Natural killer cell treated with Interleukin-12 subunit alpha and Interleukin-12 subunit beta and Interleukin-15 and Interleukin-18, amount 100 ng/mL, for 72 hours (primary cell): ENCODE data around the gene C2orf42. TPM values are rescaled to one million over a fixed set of nuclear protein-coding genes. Genes with fewer than 3 reads are reported as not detected.
"Not testable (repeated sequence)": the region's sequence is repeated elsewhere in the genome, so short reads cannot be mapped to it uniquely, and the experiment has no call there.

Experiments
- ATAC-seq, 2 donors: fragments of 150-1000 bp; cut with Tn5 transposase in 1 of 2; sonication (Bioruptor Pico), chemical (Tn5 transposase) in 1 of 2; 2 replicates each; pipeline ENCODE4 v1.10.0; 2021
- DNase-seq: peaks from one replicate; pipeline ENCODE4 v3.0.0; 2022; ENCODE audit warnings: low spot score
- H3K27ac Mint-ChIP-seq, 2 donors: 1 replicate in 1 of 2; 2 replicates in 1 of 2; pipeline ENCODE4 v1.8.0; 2022; ENCODE audit warnings: mixed read lengths in 2 of 2, mild to moderate bottlenecking in 1 of 2, moderate library complexity in 1 of 2
- H3K27me3 Mint-ChIP-seq, 2 donors: 1 replicate in 1 of 2; 2 replicates in 1 of 2; pipeline ENCODE4 v1.8.0; 2022; ENCODE audit warnings: mixed read lengths in 2 of 2
- H3K36me3 Mint-ChIP-seq: one replicate; pipeline ENCODE4 v1.8.0; 2022; ENCODE audit warnings: mixed read lengths
- H3K4me1 Mint-ChIP-seq, 2 donors: 1 replicate in 1 of 2; 2 replicates in 1 of 2; pipeline ENCODE4 v1.8.0; 2022; ENCODE audit warnings: low read depth in 2 of 2, mixed read lengths in 2 of 2, mild to moderate bottlenecking in 1 of 2
- H3K4me3 Mint-ChIP-seq: one replicate; pipeline ENCODE4 v1.8.0; 2022; ENCODE audit warnings: mixed read lengths
- H3K9me3 Mint-ChIP-seq: 2 replicates; pipeline ENCODE4 v1.8.0; 2022; ENCODE audit warnings: mixed read lengths
- total RNA-seq, 2 donors: library from RNA; stranded (reverse); gene quantifications; one replicate each; pipeline ENCODE4 v1.2.3, GENCODE V29; 2022

The C2orf42 gene
- total RNA-seq, 2 donors from 2014 or later: 24.3 to 26.1 TPM

DNA sequence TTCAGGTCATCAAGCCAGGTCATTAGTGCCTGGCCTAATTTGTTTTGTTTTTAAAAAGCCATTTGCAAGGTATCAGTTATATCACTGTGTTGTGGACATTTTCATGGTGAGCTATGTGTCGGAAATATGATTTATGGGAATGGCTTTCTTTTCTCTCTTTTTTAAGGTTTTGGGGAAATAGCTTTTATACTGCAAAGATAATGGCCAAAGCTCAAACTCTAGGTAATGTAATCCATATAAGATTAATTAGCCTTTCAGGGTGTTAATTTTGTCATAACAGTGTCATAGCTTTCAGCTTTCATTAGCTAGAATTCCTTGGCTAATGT, 57.7 kb downstream of the C2orf42 start:
- H3K4me3 Mint-ChIP-seq: peak overlapping the region; percentile 94
- no peak for DNase-seq
- peaks cover 63 to 65% of the 10 kb centered on the region in 2 donors for H3K4me1 Mint-ChIP-seq
- peak overlapping the region; percentile 99 to 100 for H3K27ac Mint-ChIP-seq
- no peaks in the 10 kb centered on the region for H3K27me3 Mint-ChIP-seq
- no peaks in the 10 kb centered on the region for H3K9me3 Mint-ChIP-seq
- no peak for ATAC-seq
- no peaks in the 10 kb centered on the region for H3K36me3 Mint-ChIP-seq

DNA sequence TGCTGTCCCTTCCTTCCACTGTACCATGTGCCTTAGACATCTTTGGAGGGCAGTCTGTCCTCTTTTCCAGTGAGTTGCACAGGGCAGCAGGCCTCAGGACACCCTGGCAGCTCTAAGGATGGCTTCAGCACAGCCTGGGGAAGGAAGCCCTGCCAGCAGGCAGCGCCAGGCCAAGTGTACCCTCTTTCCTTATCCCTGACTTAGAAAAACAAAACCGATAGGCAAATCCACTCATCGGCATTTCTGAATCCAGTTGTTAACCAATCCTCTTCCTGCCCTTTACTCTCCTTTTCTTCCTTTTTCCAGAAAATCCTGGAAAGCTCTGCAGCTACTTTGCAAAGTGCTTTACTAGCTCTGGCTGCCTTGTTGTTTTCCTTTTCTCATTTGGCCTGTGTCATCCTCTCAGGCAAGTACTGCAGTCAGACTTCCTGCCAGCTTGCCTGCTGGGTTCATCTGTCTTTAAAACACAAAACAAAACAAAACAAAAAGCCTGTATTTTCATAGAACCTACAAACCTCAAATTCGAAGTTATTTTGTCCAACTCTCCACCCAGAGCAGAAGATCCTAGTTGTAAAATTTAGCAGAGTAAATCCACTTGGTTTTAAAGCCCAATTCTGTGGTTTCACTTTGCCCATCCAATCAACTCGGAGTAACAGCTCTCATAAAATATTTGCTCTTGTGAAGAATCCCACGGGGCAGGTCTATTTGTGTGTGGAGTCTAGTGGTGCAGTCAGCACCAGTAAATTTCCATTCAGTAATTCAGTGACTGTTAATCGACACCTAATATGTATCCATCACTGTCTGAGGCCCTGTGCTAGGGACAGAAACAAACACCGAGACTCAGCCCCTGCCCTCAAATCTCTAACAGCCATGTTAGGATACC, 58.3 kb downstream of the C2orf42 start:
- peak overlapping the region; percentile 94 for H3K4me3 Mint-ChIP-seq
- peaks cover 61 to 62% of the 10 kb centered on the region in 2 donors for H3K4me1 Mint-ChIP-seq
- no peaks in the 10 kb centered on the region for H3K36me3 Mint-ChIP-seq

DNA sequence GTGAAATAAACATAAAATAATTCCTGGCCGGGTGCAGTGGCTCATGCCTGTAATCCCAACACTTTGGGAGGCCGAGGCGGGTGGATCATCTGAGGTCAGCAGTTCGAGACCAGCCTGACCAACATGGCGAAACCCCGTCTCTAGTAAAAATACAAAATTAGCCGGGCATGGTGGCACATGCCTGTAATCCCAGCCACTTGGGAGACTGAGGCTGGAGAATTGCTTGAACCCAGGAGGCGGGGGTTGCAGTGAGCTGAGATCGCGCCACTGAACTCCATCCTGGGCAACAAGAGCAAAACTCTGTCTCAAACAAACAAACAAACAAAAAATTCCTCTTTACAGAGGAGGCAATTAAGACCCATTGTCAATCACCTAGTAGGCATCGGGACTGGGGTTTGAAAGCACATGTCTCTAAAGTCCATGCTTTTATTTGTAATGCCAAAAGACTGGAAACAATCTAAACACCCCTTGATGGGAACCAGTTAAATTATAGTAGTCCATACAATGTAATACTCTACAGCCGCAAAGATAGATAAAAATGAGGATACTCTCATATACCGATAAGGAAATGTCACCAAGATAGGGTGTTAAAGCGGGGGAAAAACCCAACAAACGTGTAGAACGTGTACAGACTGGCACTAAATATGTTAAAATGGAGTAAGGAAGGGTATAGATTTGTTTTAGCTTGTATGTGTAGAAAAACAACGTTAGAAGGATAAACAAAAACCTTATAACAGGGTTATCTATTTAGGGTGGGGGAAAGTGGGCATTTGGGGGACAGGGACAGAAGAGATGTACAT, 59.3 kb downstream of the C2orf42 start:
- peak; percentile 56 to 58 for ATAC-seq
- not testable (repeated sequence) for H3K36me3 Mint-ChIP-seq, H3K27me3 Mint-ChIP-seq, DNase-seq, H3K9me3 Mint-ChIP-seq
- Mint-ChIP-seq H3K27ac (peak overlapping the region; percentile 99 to 100), H3K4me3 (peak overlapping the region; percentile 94), H3K4me1 (peaks cover 60 to 65% of the 10 kb centered on the region in 2 donors)

More for the DNA sequence above, 58.3 kb downstream of the C2orf42 start:
- Mint-ChIP-seq H3K27ac (peak overlapping the region; percentile 99 to 100), H3K27me3 (no peaks in the 10 kb centered on the region), H3K9me3 (no peaks in the 10 kb centered on the region)
- DNase-seq: no peak
- ATAC-seq: peak; percentile 52 to 55

DNA sequence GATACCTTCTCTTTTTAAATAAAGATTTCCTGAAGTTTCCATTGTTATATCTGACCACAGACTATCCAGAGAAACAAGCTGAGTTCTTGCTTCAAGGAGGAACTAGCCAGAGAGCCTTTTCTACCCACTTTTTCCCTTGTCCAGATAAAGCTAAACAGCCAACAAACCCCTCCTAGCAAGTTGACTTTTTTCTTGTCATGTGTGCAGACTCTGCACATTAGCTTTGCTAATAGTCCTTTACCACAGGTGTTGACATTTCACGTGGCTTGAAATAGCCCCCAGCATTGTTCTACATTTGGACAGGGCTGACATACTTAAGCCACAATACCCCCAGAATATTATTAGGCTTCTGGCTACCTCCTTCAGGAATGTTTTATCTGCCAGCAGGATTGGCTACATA, 62.8 kb downstream of the C2orf42 start:
- H3K36me3 Mint-ChIP-seq: no peaks in the 10 kb centered on the region
- no peaks in the 10 kb centered on the region for H3K9me3 Mint-ChIP-seq
- no peak for DNase-seq
- H3K4me1 Mint-ChIP-seq: peaks cover 61 to 67% of the 10 kb centered on the region in 2 donors
- no peak for ATAC-seq
- H3K27me3 Mint-ChIP-seq: no peaks in the 10 kb centered on the region
- no peak overlapping the region for H3K4me3 Mint-ChIP-seq
- peak overlapping the region in 1 of 2 donors; percentile 70 for H3K27ac Mint-ChIP-seq

DNA sequence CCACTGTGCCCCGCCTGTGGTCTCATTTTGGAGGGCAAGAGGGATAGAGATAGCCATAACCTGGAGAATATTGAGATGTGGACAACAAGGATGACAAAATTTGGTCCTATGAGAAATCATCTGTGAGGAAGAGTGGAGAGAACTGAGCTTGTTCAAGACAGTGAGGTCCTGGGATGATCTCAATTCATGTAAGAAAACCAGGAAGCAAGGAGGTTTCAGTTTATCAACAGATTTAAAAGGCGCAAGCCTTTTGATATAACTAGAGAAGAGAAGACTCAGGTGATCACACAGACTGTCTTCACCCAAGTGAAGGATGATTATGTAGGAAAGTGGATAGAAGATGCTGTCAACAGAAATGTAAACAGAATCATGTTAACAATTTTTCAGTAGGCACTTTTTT, 64.4 kb downstream of the C2orf42 start:
- peak overlapping the region; percentile 93 to 100 for H3K27ac Mint-ChIP-seq
- no peaks in the 10 kb centered on the region for H3K27me3 Mint-ChIP-seq
- H3K36me3 Mint-ChIP-seq: no peaks in the 10 kb centered on the region
- DNase-seq (peak; percentile 31), ATAC-seq (no peak)
- no peaks in the 10 kb centered on the region for H3K9me3 Mint-ChIP-seq
- H3K4me1 Mint-ChIP-seq: peaks cover 61 to 67% of the 10 kb centered on the region in 2 donors
- H3K4me3 Mint-ChIP-seq: peak overlapping the region; percentile 87

DNA sequence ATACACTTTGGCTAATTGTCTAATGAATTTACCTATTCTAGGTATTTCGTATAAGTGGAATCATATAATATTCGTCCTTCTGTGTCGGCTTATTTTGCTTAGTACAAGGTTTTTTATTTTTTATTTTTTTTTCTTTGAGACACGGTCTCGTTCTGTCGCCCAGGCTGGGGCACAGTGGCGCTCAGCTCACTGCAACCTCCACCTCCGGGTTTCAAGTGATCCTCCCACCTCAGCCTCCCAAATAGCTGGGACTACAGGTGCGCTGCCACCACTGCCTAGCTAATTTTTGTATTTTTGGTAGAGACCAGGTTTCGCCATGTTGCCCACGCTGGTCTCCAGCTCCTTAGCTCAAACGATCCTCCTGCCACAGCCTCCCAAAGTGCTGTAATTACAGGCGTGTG, 65.3 kb downstream of the C2orf42 start:
- peaks cover 61 to 70% of the 10 kb centered on the region in 2 donors for H3K4me1 Mint-ChIP-seq
- DNase-seq (peak; percentile 13), ATAC-seq (no peak)
- peak overlapping the region; percentile 93 to 100 for H3K27ac Mint-ChIP-seq
- peak overlapping the region; percentile 87 for H3K4me3 Mint-ChIP-seq
- no peaks in the 10 kb centered on the region for H3K9me3 Mint-ChIP-seq
- H3K36me3 Mint-ChIP-seq: no peaks in the 10 kb centered on the region
- H3K27me3 Mint-ChIP-seq: no peaks in the 10 kb centered on the region

DNA sequence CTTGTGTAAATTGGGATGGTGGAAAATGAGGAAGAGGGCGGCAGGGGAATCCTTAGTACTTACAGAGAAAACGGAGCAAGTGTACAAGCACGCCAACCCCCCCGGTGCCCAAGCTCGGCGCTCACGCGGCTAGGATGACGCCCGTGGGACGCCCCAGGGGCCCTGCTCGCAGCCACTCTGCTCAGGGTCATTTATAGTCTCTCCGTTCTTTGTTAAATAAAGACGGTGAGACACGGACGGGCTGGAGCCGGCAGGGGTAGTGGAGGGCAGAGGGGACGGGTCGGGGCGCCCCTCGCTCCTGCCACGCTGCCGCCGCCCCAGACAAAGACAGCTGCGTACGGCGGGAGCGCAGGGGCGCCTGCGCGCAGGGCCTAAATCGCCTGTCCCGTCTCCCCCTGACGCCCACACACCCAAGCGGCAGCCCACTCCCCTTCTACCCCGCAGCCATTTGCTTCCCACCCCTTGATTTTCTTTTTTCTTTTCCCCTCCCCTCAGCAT, 65.8 kb downstream of the C2orf42 start:
- Mint-ChIP-seq H3K27ac (peak overlapping the region; percentile 93 to 100), H3K27me3 (no peaks in the 10 kb centered on the region), H3K4me3 (peak overlapping the region; percentile 87), H3K9me3 (no peaks in the 10 kb centered on the region), H3K4me1 (peaks cover 57 to 68% of the 10 kb centered on the region in 2 donors), H3K36me3 (no peaks in the 10 kb centered on the region)
- ATAC-seq: peak; percentile 62 to 66
- peak; percentile 69 for DNase-seq

DNA sequence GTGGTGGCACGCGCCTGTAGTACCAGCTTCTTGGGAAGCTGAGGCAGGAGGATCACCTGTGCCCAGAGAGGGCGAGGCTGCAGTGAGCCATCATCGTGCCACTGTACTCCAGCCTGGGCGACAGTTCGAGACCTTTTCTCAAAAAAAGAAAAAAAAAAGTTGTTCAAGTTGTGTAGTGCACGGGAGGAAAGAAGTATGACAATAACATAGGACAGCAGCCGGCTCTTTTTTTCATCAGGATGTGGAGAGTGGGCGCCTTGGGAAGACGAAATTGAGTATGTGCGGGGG, 67.0 kb downstream of the C2orf42 start:
- no peaks in the 10 kb centered on the region for H3K9me3 Mint-ChIP-seq
- peak overlapping the region; percentile 93 to 100 for H3K27ac Mint-ChIP-seq
- H3K4me3 Mint-ChIP-seq: peak overlapping the region; percentile 87
- peaks cover 59 to 68% of the 10 kb centered on the region in 2 donors for H3K4me1 Mint-ChIP-seq
- no peaks in the 10 kb centered on the region for H3K27me3 Mint-ChIP-seq
- DNase-seq (no peak), ATAC-seq (no peak)
- no peaks in the 10 kb centered on the region for H3K36me3 Mint-ChIP-seq

DNA sequence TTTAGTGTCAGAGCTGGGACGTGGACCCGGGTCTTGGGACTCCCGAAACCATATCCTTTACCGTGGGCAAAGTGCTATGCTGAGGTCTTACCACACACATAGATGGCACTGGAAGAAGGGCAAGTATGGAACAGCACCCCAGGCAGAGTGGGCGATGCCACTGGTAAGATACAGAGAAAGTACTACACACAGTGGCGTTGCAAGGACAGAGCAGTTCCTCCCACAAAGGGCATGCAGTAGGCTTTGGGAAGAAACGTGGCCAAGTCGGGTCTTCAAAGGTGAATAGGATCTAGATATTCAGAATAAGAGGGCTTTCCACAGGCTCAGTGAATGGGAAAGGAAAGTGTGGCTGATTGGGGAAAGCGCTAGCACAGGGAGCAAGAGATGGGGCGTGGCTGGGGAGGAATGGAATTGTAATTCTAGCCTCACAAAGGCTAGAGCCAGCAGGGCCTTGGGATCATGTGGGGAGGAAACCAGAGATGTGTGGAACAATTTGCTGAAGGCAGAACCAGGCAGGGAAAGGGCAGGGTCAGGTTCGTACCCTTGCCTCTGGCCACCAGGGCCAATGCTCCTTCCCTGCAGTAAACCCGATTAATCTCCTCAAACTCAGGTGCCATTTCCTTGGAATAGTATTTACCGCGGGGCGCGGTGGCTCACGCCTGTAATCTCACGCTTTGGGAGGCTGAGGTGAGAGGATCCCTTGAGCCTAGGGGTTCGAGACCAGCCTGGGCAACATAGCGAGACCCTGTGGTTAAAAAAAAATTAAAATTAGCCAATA, 67.6 kb downstream of the C2orf42 start:
- H3K27ac Mint-ChIP-seq: peak overlapping the region; percentile 93 to 100
- no peaks in the 10 kb centered on the region for H3K9me3 Mint-ChIP-seq
- DNase-seq (peak; percentile 59), ATAC-seq (no peak)
- peaks cover 60 to 69% of the 10 kb centered on the region in 2 donors for H3K4me1 Mint-ChIP-seq
- H3K36me3 Mint-ChIP-seq: no peaks in the 10 kb centered on the region
- H3K27me3 Mint-ChIP-seq: no peaks in the 10 kb centered on the region
- H3K4me3 Mint-ChIP-seq: peak overlapping the region; percentile 87

DNA sequence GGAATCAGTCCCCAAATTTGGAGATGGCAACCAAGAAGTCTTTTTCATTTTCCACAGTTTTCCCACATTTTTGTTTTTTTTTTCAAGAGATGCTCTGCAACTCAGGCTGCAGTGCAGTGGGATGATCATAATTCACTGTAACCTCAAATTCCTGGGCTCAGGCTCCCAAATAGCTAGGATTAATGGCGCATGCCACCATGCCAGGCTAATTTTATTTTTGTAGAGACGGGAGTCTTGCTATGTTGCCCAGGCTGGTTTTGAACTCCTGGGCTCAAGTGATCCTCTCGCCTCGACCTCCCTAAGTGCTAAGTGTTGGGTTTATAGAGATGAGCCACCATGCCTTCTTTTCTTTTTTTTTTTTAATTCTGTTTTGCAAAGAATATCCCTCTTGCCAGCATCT, 68.3 kb downstream of the C2orf42 start:
- H3K4me3 Mint-ChIP-seq: peak overlapping the region; percentile 87

DNA sequence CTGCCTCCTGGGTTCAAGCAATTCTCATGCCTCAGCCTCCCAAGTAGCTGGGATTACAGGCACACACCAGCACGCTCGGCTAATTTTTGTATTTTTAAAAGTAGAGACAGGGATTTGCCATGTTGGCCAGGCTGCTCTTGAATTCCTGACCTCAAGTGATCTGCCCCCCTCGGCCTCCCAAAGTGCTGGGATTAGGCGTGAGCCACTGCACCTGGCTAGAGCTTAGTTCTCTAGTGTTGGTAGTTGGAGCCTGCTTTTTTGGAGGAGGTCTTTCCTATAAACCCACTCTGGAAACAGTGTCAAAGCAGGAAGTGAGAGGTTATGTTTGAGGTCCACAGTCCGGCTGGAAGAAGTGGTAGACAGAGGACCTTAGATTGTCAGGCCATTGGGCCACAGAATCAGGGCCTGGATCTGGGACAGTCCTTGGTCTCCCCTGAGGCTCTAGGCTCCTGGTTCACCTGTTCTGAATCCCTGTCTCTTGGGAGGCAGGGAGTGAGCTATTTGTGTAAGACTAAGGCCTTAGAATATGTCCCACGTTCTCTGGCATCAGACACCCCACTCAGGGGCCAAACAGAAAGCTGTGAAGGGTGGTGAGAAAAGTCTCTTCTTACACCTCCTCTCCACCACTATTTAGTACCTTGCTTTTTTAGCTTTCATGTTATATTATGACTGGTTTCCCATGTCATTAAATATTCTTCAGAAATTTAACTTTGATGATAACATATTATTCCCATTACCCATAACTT, 69.0 kb downstream of the C2orf42 start:
- ATAC-seq (no peak), DNase-seq (peak; percentile 58)
- peaks cover 59 to 68% of the 10 kb centered on the region in 2 donors for H3K4me1 Mint-ChIP-seq
- H3K4me3 Mint-ChIP-seq: no peak overlapping the region
- H3K27ac Mint-ChIP-seq: peak overlapping the region; percentile 93 to 100
- H3K27me3 Mint-ChIP-seq: no peaks in the 10 kb centered on the region
- H3K9me3 Mint-ChIP-seq: no peaks in the 10 kb centered on the region
- H3K36me3 Mint-ChIP-seq: no peaks in the 10 kb centered on the region

More for the DNA sequence above, 68.3 kb downstream of the C2orf42 start:
- peak; percentile 34 for DNase-seq
- Mint-ChIP-seq H3K27me3 (no peaks in the 10 kb centered on the region), H3K36me3 (no peaks in the 10 kb centered on the region), H3K4me1 (peaks cover 56 to 66% of the 10 kb centered on the region in 2 donors), H3K9me3 (no peaks in the 10 kb centered on the region), H3K27ac (peak overlapping the region; percentile 93 to 100)
- ATAC-seq: no peak

DNA sequence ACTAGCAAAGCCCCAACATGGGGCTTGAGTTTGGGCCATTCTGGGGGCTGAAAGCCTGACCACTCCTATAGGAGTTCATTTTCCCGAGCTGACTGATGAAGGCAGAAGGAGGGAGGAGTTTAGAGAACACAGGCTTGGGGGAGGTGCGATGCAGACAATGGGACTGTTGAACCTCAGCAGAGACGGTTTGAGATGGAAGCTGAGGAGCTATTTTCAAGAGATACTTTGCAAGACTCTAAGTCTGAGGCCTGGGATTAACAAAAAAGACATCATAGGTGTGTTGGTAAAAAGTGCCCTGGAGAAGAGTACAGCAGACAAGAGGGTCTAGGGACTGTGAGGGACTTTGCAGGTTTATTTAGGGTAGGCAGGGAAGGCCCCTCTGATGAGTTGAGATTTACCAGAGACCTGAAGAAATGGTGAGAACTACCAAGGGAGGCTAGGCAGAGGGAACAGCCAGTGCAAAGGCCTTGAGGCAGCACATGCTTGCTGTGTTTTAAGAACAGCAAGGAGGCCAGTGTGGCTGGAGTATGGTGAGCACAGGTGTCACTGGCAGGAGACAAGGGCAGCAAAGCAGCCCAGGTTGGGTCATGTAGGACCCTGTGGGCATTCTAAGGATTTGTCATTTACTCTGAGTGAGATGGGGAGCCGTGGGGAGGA, 71.9 kb downstream of the C2orf42 start:
- ATAC-seq (no peak), DNase-seq (peak; percentile 44)
- Mint-ChIP-seq H3K4me3 (no peak overlapping the region), H3K27ac (peak overlapping the region; percentile 39 to 58), H3K9me3 (no peaks in the 10 kb centered on the region), H3K27me3 (no peaks in the 10 kb centered on the region), H3K4me1 (peaks cover 36 to 43% of the 10 kb centered on the region in 2 donors), H3K36me3 (no peaks in the 10 kb centered on the region)
